ENCODE data around the gene KLHDC10.

GRCh38 chr7:130174237-130174959, 104.1 kb downstream of the KLHDC10 start:
- no peak for TF ChIP-seq POLR2A (IDR thresholded peaks at IDR 0.05)
- no peak for TF ChIP-seq CTCF (IDR thresholded peaks at IDR 0.05)

All from prostate gland (tissue), 2 donors.